Measurements from ENCODE around the gene CNTNAP2.

CNTNAP2 gene

DNA sequence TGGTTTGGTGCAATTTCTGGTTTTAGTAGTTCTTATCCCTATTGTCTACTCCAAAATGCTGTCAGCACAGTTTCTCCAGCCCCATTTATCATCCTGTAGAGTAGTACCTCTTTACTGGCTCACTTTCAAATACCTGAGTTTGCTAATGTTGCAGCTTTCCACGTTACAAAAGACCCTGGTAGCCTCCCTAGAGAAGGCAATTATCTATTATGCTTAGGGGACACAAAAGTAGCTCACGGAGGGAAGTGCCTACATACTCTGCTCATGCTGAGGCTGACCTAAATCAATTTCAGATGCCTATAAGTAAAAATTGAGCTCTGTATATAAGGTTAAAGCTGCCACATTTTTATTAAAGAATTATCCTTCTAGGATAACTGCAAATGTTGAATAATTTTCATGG, 603.6 kb downstream of the CNTNAP2 start:
- Histone ChIP-seq H3K4me3 (ENCODE audit: low read depth, low read length) (no peak overlapping the region), H3K36me3 (ENCODE audit: control insufficient read depth in 2 of 2, insufficient read depth in 1 of 2, low read length in 2 of 2) (no peaks in the 10 kb centered on the region), H3K9me3 (ENCODE audit: control insufficient read depth, insufficient read depth, low read depth, low read length) (no peaks in the 10 kb centered on the region), H3K27ac (ENCODE audit: extremely low read depth, low read depth, low read length) (no peak overlapping the region), H3K4me1 (ENCODE audit: control insufficient read depth, insufficient read depth, low read length) (no peaks in the 10 kb centered on the region)
- TF ChIP-seq ZNF791 (tag by site-specific recombination; IDR thresholded peaks at IDR 0.05) (no peak), ZBTB7A (tag by site-specific recombination; IDR thresholded peaks at IDR 0.05; ENCODE audit: low read depth) (no peak), ZNF335 (tag by site-specific recombination; conservative IDR thresholded peaks at IDR 0.05) (no peak), ZNF211 (tag by site-specific recombination; IDR thresholded peaks at IDR 0.05; ENCODE audit: low read depth) (no peak), ZNF239 (tag by site-specific recombination; IDR thresholded peaks at IDR 0.05) (no peak), ZNF121 (tag by site-specific recombination; IDR thresholded peaks at IDR 0.05) (no peak), ZNF670 (tag by site-specific recombination; IDR thresholded peaks at IDR 0.05; ENCODE audit: low read depth) (no peak), TRIM28 (IDR thresholded peaks at IDR 0.05; ENCODE audit: borderline replicate concordance, low read length) (no peak), ZNF785 (tag by site-specific recombination; IDR thresholded peaks at IDR 0.05) (no peak), ZXDB (tag by site-specific recombination; IDR thresholded peaks at IDR 0.05) (no peak)
- TF ChIP-seq, protein P1, sequence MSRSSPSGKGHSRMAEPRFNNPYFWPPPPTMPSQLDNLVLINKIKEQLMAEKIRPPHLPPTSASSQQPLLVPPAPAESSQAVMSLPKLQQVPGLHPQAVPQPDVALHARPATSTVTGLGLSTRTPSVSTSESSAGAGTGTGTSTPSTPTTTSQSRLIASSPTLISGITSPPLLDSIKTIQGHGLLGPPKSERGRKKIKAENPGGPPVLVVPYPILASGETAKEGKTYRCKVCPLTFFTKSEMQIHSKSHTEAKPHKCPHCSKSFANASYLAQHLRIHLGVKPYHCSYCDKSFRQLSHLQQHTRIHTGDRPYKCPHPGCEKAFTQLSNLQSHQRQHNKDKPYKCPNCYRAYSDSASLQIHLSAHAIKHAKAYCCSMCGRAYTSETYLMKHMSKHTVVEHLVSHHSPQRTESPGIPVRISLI (tag by site-specific recombination; IDR thresholded peaks at IDR 0.05): no peak
- TF ChIP-seq, protein P2, sequence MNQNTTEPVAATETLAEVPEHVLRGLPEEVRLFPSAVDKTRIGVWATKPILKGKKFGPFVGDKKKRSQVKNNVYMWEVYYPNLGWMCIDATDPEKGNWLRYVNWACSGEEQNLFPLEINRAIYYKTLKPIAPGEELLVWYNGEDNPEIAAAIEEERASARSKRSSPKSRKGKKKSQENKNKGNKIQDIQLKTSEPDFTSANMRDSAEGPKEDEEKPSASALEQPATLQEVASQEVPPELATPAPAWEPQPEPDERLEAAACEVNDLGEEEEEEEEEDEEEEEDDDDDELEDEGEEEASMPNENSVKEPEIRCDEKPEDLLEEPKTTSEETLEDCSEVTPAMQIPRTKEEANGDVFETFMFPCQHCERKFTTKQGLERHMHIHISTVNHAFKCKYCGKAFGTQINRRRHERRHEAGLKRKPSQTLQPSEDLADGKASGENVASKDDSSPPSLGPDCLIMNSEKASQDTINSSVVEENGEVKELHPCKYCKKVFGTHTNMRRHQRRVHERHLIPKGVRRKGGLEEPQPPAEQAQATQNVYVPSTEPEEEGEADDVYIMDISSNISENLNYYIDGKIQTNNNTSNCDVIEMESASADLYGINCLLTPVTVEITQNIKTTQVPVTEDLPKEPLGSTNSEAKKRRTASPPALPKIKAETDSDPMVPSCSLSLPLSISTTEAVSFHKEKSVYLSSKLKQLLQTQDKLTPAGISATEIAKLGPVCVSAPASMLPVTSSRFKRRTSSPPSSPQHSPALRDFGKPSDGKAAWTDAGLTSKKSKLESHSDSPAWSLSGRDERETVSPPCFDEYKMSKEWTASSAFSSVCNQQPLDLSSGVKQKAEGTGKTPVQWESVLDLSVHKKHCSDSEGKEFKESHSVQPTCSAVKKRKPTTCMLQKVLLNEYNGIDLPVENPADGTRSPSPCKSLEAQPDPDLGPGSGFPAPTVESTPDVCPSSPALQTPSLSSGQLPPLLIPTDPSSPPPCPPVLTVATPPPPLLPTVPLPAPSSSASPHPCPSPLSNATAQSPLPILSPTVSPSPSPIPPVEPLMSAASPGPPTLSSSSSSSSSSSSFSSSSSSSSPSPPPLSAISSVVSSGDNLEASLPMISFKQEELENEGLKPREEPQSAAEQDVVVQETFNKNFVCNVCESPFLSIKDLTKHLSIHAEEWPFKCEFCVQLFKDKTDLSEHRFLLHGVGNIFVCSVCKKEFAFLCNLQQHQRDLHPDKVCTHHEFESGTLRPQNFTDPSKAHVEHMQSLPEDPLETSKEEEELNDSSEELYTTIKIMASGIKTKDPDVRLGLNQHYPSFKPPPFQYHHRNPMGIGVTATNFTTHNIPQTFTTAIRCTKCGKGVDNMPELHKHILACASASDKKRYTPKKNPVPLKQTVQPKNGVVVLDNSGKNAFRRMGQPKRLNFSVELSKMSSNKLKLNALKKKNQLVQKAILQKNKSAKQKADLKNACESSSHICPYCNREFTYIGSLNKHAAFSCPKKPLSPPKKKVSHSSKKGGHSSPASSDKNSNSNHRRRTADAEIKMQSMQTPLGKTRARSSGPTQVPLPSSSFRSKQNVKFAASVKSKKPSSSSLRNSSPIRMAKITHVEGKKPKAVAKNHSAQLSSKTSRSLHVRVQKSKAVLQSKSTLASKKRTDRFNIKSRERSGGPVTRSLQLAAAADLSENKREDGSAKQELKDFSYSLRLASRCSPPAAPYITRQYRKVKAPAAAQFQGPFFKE (tag by site-specific recombination; IDR thresholded peaks at IDR 0.05; ENCODE audit: borderline replicate concordance): no peak
- TF ChIP-seq, protein P3, sequence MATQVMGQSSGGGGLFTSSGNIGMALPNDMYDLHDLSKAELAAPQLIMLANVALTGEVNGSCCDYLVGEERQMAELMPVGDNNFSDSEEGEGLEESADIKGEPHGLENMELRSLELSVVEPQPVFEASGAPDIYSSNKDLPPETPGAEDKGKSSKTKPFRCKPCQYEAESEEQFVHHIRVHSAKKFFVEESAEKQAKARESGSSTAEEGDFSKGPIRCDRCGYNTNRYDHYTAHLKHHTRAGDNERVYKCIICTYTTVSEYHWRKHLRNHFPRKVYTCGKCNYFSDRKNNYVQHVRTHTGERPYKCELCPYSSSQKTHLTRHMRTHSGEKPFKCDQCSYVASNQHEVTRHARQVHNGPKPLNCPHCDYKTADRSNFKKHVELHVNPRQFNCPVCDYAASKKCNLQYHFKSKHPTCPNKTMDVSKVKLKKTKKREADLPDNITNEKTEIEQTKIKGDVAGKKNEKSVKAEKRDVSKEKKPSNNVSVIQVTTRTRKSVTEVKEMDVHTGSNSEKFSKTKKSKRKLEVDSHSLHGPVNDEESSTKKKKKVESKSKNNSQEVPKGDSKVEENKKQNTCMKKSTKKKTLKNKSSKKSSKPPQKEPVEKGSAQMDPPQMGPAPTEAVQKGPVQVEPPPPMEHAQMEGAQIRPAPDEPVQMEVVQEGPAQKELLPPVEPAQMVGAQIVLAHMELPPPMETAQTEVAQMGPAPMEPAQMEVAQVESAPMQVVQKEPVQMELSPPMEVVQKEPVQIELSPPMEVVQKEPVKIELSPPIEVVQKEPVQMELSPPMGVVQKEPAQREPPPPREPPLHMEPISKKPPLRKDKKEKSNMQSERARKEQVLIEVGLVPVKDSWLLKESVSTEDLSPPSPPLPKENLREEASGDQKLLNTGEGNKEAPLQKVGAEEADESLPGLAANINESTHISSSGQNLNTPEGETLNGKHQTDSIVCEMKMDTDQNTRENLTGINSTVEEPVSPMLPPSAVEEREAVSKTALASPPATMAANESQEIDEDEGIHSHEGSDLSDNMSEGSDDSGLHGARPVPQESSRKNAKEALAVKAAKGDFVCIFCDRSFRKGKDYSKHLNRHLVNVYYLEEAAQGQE (tag by site-specific recombination; IDR thresholded peaks at IDR 0.05): no peak
- ChIA-PET CTCF (no interaction called here), POLR2A (no interaction called here)

DNA sequence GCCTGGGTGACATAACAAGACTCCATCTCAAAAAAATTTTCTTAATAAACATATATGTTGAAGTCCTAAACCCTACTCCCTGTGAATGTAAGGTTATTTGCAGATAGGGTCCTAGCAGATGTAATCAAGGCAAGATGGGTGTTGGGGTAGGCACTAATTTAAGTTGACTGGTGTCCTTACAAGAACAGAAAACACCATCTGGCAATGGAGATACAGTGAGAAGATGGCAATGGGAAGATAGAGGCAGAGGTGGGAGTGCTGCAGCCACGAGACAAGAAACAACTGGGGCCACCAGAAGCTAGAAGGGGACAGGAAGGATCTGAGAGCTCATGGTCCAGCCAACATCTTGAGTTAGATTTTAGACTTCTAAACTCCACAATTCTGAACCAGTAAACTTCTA, 606.4 kb downstream of the CNTNAP2 start:
- ChIA-PET POLR2A (no interaction called here), CTCF (no interaction called here)
- Histone ChIP-seq H3K9me3 (ENCODE audit: control insufficient read depth, insufficient read depth, low read depth, low read length) (no peaks in the 10 kb centered on the region), H3K4me1 (ENCODE audit: control insufficient read depth, insufficient read depth, low read length) (no peaks in the 10 kb centered on the region), H3K27ac (ENCODE audit: extremely low read depth, low read depth, low read length) (no peak overlapping the region), H3K36me3 (ENCODE audit: control insufficient read depth in 2 of 2, insufficient read depth in 1 of 2, low read length in 2 of 2) (no peaks in the 10 kb centered on the region), H3K4me3 (ENCODE audit: low read depth, low read length) (no peak overlapping the region)
- TF ChIP-seq, protein P4, sequence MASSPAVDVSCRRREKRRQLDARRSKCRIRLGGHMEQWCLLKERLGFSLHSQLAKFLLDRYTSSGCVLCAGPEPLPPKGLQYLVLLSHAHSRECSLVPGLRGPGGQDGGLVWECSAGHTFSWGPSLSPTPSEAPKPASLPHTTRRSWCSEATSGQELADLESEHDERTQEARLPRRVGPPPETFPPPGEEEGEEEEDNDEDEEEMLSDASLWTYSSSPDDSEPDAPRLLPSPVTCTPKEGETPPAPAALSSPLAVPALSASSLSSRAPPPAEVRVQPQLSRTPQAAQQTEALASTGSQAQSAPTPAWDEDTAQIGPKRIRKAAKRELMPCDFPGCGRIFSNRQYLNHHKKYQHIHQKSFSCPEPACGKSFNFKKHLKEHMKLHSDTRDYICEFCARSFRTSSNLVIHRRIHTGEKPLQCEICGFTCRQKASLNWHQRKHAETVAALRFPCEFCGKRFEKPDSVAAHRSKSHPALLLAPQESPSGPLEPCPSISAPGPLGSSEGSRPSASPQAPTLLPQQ (tag by site-specific recombination; IDR thresholded peaks at IDR 0.05): no peak
- TF ChIP-seq FEZF1 (tag by site-specific recombination; IDR thresholded peaks at IDR 0.05) (no peak), ZBTB21 (tag by site-specific recombination; IDR thresholded peaks at IDR 0.05) (no peak), ZNF558 (tag by site-specific recombination; IDR thresholded peaks at IDR 0.05) (no peak), ZNF404 (tag by site-specific recombination; IDR thresholded peaks at IDR 0.05) (no peak), HOXD13 (CRISPR knock-in tag; IDR thresholded peaks at IDR 0.05; ENCODE audit: borderline replicate concordance) (no peak)
- TF ChIP-seq, protein P5, sequence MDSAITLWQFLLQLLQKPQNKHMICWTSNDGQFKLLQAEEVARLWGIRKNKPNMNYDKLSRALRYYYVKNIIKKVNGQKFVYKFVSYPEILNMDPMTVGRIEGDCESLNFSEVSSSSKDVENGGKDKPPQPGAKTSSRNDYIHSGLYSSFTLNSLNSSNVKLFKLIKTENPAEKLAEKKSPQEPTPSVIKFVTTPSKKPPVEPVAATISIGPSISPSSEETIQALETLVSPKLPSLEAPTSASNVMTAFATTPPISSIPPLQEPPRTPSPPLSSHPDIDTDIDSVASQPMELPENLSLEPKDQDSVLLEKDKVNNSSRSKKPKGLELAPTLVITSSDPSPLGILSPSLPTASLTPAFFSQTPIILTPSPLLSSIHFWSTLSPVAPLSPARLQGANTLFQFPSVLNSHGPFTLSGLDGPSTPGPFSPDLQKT (IDR thresholded peaks at IDR 0.05; ENCODE audit: borderline replicate concordance, low read depth, low read length): no peak
- TF ChIP-seq, protein P6, sequence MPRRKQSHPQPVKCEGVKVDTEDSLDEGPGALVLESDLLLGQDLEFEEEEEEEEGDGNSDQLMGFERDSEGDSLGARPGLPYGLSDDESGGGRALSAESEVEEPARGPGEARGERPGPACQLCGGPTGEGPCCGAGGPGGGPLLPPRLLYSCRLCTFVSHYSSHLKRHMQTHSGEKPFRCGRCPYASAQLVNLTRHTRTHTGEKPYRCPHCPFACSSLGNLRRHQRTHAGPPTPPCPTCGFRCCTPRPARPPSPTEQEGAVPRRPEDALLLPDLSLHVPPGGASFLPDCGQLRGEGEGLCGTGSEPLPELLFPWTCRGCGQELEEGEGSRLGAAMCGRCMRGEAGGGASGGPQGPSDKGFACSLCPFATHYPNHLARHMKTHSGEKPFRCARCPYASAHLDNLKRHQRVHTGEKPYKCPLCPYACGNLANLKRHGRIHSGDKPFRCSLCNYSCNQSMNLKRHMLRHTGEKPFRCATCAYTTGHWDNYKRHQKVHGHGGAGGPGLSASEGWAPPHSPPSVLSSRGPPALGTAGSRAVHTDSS (tag by site-specific recombination; IDR thresholded peaks at IDR 0.05): no peak
